Ovary (tissue), 9 donors: ENCODE data around the gene TEX101. TPM values are rescaled to one million over a fixed set of nuclear protein-coding genes. Genes with fewer than 3 reads are reported as not detected.
"Not testable (repeated sequence)": the region's sequence is repeated elsewhere in the genome, so short reads cannot be mapped to it uniquely, and the experiment has no call there.

Experiments
- DNase-seq, 5 donors: peaks; one replicate each; pipeline ENCODE4 v3.0.0-alpha.2; 2019 to 2020
- H3K27ac ChIP-seq, 2 donors: fragments of 200-600 bp; one replicate each; pipeline versions ENCODE4 v1.5.1 to v1.8.0; 2019 to 2022
- H3K27me3 ChIP-seq: fragments of 200-600 bp; one replicate; pipeline ENCODE4 v1.8.0; 2022
- H3K36me3 ChIP-seq: fragments of 200-600 bp; sonication (generic); one replicate; pipeline ENCODE4 v1.5.1; 2019
- H3K4me1 ChIP-seq: one replicate; pipeline ENCODE4 v1.8.1; 2013; ENCODE audit warnings: mild to moderate bottlenecking, moderate library complexity; ENCODE audit not compliant: insufficient read depth
- H3K4me3 ChIP-seq: fragments of 200-600 bp; sonication (generic); one replicate; pipeline ENCODE4 v1.5.1; 2017
- H3K9me3 ChIP-seq, 2 donors: fragments of 200-600 bp in 1 of 2; sonication (generic) in 1 of 2; one replicate each; pipeline versions ENCODE4 v1.5.1 to v1.8.1; 2013 to 2019; ENCODE audit warnings: mild to moderate bottlenecking in 1 of 2, moderate library complexity in 1 of 2
- EP300 ChIP-seq: sonication (generic); formaldehyde crosslinking; IDR thresholded peaks from one replicate; pipeline ENCODE4 v1.6.1; 2017; ENCODE audit warnings: antibody characterized with exemption
- POLR2A ChIP-seq: fragments of 450-650 bp; IDR thresholded peaks from one replicate; pipeline ENCODE4 v1.6.1; 2017; ENCODE audit warnings: antibody characterized with exemption, mild to moderate bottlenecking, moderate library complexity
- WGBS, 3 donors: extraction: QIAGEN DNeasy Blood & Tissue Kit in 1 of 3; methylation state at CpG; one replicate each; pipeline versions ENCODE4 v1.1.5 to v1.1.7; 2013 to 2017; 5-methylcytosine and 5-hydroxymethylcytosine counted together
- intact Hi-C, 4 donors: fragments of 100-400 bp; cut with DNase I; formaldehyde crosslinking; loops; one replicate each; pipeline versions ENCODE4 v1.11.0 to v1.15.1; 2022 to 2023
- polyA plus RNA-seq, 2 donors: library from polyadenylated mRNA; stranded (reverse); fragments of 200-250 nt in 1 of 2; fragments of 350-450 nt in 1 of 2; fragmentation: Illumina TruSeq in 1 of 2; extraction: RNeasy Lipid Tissue Mini Kit (QIAGEN cat#74804) in 1 of 2; gene quantifications; one replicate each; pipeline ENCODE4 v1.2.3, GENCODE V29; 2013 to 2014
- total RNA-seq, 7 donors: library from RNA; depleted of rRNA in 2 of 7; stranded (reverse); fragments of >200 nt in 2 of 7; fragmentation: NEBNext Ultra II Directional in 3 of 7; extraction: Animal tissue kit (Norgen Biotek cat#: 25700) in 3 of 7; gene quantifications; one replicate each; pipeline versions ENCODE4 v1.1.0 to v1.2.4, GENCODE V29; 2016 to 2023
- TF ChIP-seq, protein P1 (sequence below), 3 donors: fragments of 450-650 bp in 2 of 3; fragments of 200-600 bp in 1 of 3; IDR thresholded peaks; one replicate each; pipeline versions ENCODE4 v1.5.1 to v1.8.0; 2016 to 2022; ENCODE audit warnings: antibody characterized with exemption in 3 of 3, mild to moderate bottlenecking in 1 of 3
- donor health status: DM: no; HTN: no; CAD: no; lungs with moderate emphysema.
- donor health status: DM: no; HTN: no; CAD: no.
- donor health status: Bipolar disorder and iron deficiency.
- donor health status: DM: yes; HTN: yes; CAD: no.
- donor health status: DM: no; HTN: no; CAD: no.
- donor health status: DM: yes; HTN: yes; CAD: no.

TEX101 gene
- total and polyA plus RNA-seq, 9 donors = not detected

GRCh38 chr19:43439032-43439708 is 24.5 kb downstream of the TEX101 start:
- no peak for DNase-seq
- Histone ChIP-seq H3K4me3 (no peak overlapping the region), H3K4me1 (peaks cover 3% of the 10 kb centered on the region), H3K36me3 (no peaks in the 10 kb centered on the region), H3K27ac (no peak overlapping the region), H3K27me3 (no peaks in the 10 kb centered on the region), H3K9me3 (no peaks in the 10 kb centered on the region)
- intact Hi-C loops = no loop called here
- 45 to 51% (median 50%) methylated on average over 14 of the region's 14 CpGs for WGBS, 3 donors
- TF ChIP-seq EP300 = no peak
- no peak for TF ChIP-seq POLR2A
- TF ChIP-seq, protein P1, sequence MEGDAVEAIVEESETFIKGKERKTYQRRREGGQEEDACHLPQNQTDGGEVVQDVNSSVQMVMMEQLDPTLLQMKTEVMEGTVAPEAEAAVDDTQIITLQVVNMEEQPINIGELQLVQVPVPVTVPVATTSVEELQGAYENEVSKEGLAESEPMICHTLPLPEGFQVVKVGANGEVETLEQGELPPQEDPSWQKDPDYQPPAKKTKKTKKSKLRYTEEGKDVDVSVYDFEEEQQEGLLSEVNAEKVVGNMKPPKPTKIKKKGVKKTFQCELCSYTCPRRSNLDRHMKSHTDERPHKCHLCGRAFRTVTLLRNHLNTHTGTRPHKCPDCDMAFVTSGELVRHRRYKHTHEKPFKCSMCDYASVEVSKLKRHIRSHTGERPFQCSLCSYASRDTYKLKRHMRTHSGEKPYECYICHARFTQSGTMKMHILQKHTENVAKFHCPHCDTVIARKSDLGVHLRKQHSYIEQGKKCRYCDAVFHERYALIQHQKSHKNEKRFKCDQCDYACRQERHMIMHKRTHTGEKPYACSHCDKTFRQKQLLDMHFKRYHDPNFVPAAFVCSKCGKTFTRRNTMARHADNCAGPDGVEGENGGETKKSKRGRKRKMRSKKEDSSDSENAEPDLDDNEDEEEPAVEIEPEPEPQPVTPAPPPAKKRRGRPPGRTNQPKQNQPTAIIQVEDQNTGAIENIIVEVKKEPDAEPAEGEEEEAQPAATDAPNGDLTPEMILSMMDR (IDR thresholded peaks at IDR 0.05) = no peak

DNA sequence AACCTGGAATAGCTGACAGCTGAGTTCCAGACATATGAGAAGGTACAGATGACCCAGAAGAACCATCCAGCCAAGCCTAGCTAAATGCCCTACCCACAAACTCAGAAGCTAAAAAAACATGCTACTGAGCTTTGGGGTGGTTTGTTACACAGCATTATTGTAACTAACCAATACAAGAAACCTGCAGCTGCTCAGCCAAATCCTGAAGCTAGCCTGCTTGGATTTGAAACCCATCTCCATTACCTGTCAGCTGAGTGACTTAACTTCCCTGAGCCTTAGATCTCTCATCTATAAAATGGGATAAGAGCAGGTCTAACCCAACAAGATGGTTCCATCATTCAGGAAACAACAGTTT is 25.0 kb downstream of the TEX101 start:
- intact Hi-C loops = loop anchor here in 1 of 4 donors (10.0 kb wide), 1 partner anchor 215 kb away; no protein-coding TSS in a partner anchor
- no peak for DNase-seq
- Histone ChIP-seq H3K27ac (no peak overlapping the region), H3K4me3 (no peak overlapping the region), H3K9me3 (no peaks in the 10 kb centered on the region), H3K36me3 (no peaks in the 10 kb centered on the region), H3K4me1 (peaks cover 3% of the 10 kb centered on the region), H3K27me3 (no peaks in the 10 kb centered on the region)
- no peak for TF ChIP-seq EP300
- TF ChIP-seq POLR2A = no peak
- TF ChIP-seq, protein P1 (IDR thresholded peaks at IDR 0.05) = no peak

DNA sequence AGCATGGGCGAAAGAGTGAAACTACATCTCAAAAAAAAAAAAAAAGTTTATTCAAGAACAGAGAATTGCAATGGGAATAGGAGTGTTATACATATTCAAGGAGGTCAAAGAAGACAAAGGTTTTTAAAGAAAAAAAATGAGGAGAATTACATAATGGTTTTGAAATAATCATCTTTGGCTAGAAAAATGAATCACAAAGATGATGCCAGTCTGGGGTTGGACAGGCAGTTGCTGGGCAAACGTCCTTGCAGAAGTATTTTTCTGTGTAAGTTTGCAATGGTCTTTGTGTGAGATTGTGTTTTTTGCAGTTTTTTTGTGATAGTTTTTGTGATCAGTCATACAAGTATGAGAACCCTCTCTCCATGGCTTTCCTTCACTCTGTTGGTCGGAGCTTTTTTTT is 27.0 kb downstream of the TEX101 start:
- H3K27ac ChIP-seq = no peak overlapping the region
- peaks cover 3% of the 10 kb centered on the region for H3K4me1 ChIP-seq
- no peaks in the 10 kb centered on the region for H3K36me3 ChIP-seq
- DNase-seq = no peak
- intact Hi-C loops = loop anchor here in 1 of 4 donors (10.0 kb wide), 1 partner anchor 213 kb away; no protein-coding TSS in a partner anchor
- no peaks in the 10 kb centered on the region for H3K27me3 ChIP-seq
- no peaks in the 10 kb centered on the region for H3K9me3 ChIP-seq
- 35 to 56% (median 46%) methylated on average over 3 of the region's 3 CpGs for WGBS, 3 donors
- no peak for TF ChIP-seq POLR2A
- TF ChIP-seq, protein P1 (IDR thresholded peaks at IDR 0.05) = no peak
- TF ChIP-seq EP300 = no peak
- no peak overlapping the region for H3K4me3 ChIP-seq

DNA sequence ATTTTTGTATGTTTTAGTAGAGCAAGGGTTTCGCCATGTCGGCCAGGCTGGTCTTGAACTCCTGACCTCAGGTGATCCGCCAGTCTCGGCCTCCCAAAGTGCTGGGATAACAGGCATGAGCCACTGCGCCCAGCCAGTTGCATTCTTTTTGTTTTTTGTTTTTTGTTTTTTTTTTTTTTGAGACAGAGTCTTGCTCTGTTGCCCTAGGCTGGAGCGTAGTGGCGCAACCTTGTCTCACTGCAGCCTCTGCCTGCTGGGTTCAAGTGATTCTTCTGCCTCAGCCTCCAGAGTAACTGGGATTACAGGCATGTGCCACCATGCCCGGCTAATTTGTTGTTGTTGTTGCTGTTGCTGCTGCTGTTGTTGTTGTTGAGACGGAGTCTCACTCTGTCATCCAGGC is 29.4 kb downstream of the TEX101 start:
- not testable (repeated sequence) for H3K4me1 ChIP-seq, H3K4me3 ChIP-seq, H3K27me3 ChIP-seq, DNase-seq, H3K9me3 ChIP-seq, H3K27ac ChIP-seq, H3K36me3 ChIP-seq
- WGBS, 3 donors = 80 to 87% (median 82%) methylated on average over 9 of the region's 9 CpGs
- intact Hi-C loops = loop anchor here in 1 of 4 donors (10.0 kb wide), 1 partner anchor 211 kb away; no protein-coding TSS in a partner anchor

DNA sequence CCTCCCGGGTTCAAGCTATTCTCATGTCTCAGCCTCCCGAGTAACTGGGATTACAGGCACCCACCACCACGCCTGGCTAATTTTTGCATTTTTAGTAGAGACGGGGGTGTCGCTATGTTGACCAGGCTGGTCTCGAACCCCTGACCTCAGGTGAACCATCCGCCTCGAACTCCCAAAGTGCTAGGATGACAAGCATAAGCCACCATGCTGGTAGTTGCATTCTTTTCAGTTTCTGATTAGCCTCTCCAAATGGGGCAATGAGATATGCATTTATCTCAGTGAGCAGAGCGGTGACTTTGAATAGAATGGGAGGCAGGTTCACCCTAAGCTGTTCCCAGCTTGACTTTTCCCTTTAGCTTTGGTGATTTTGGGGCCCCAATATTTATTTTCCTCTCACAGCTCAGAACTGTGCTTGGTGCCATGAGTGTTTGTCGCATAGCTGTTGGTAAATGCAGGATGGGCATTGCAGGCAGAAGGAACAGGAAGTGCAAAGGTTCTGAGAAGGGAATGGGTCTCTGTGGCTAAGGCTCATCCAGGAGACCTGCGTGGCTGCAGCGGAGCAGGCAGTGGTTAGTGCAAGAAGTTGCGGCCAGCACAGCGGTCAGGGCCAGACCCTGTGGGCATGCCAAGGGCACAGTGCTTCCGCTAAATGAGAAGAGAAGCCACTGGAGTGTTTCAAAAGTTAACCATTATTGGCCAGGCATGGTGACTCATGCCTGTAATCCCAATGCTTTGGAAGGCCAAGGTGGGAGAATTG is 30.0 kb downstream of the TEX101 start:
- Histone ChIP-seq H3K4me1 (no peaks in the 10 kb centered on the region), H3K9me3 (no peaks in the 10 kb centered on the region), H3K36me3 (no peaks in the 10 kb centered on the region), H3K4me3 (no peak overlapping the region), H3K27ac (no peak overlapping the region), H3K27me3 (no peaks in the 10 kb centered on the region)
- intact Hi-C loops = loop anchor here in 1 of 4 donors (10.0 kb wide), 1 partner anchor 210 kb away; no protein-coding TSS in a partner anchor
- DNase-seq = no peak
- WGBS, 3 donors = 78 to 82% (median 81%) methylated on average over 15 of the region's 15 CpGs
- TF ChIP-seq EP300 (no peak), POLR2A (no peak)
- TF ChIP-seq, protein P1 (IDR thresholded peaks at IDR 0.05) = no peak
